ENCODE results near the gene B4GALNT4.

B4GALNT4 gene

GRCh38 chr11:417652-418342 lies 48.5 kb downstream of the B4GALNT4 start:
- Histone ChIP-seq H3K36me3 (ENCODE audit: insufficient read depth, low read length) (no peaks in the 10 kb centered on the region), H3K27me3 (ENCODE audit: insufficient read depth, low read length) (no peaks in the 10 kb centered on the region; the same call in 1 of the 2 replicates), H3K4me2 (ENCODE audit: low read length) (no peak overlapping the region), H2AFZ (ENCODE audit: low read length) (no peak overlapping the region), H3K9me2 (ENCODE audit: low read depth, low read length) (no peaks in the 10 kb centered on the region), H3K79me2 (ENCODE audit: insufficient read depth, low read length) (no peaks in the 10 kb centered on the region), H3K9me3 (ENCODE audit: low read length) (no peaks in the 10 kb centered on the region), H3F3A (ENCODE audit: insufficient read depth, low read length) (no peaks in the 10 kb centered on the region), H4K20me1 (ENCODE audit: insufficient read depth, low read length) (no peaks in the 10 kb centered on the region), H3K4me3 (ENCODE audit: low read depth, low read length, poor library complexity, severe bottlenecking) (no peak overlapping the region), H3K4me1 (ENCODE audit: insufficient read depth, low read length, severe bottlenecking) (no peaks in the 10 kb centered on the region), H3K27ac (ENCODE audit: low read depth, low read length, poor library complexity, severe bottlenecking) (no peak overlapping the region), H3K9ac (ENCODE audit: low read length) (no peak overlapping the region)
- no peak for TF ChIP-seq EZH2 (IDR thresholded peaks at IDR 0.05; ENCODE audit: borderline replicate concordance, low read length)
- TF ChIP-seq, protein P1, sequence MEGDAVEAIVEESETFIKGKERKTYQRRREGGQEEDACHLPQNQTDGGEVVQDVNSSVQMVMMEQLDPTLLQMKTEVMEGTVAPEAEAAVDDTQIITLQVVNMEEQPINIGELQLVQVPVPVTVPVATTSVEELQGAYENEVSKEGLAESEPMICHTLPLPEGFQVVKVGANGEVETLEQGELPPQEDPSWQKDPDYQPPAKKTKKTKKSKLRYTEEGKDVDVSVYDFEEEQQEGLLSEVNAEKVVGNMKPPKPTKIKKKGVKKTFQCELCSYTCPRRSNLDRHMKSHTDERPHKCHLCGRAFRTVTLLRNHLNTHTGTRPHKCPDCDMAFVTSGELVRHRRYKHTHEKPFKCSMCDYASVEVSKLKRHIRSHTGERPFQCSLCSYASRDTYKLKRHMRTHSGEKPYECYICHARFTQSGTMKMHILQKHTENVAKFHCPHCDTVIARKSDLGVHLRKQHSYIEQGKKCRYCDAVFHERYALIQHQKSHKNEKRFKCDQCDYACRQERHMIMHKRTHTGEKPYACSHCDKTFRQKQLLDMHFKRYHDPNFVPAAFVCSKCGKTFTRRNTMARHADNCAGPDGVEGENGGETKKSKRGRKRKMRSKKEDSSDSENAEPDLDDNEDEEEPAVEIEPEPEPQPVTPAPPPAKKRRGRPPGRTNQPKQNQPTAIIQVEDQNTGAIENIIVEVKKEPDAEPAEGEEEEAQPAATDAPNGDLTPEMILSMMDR (IDR thresholded peaks at IDR 0.05; ENCODE audit: low read length) = no peak

DNA sequence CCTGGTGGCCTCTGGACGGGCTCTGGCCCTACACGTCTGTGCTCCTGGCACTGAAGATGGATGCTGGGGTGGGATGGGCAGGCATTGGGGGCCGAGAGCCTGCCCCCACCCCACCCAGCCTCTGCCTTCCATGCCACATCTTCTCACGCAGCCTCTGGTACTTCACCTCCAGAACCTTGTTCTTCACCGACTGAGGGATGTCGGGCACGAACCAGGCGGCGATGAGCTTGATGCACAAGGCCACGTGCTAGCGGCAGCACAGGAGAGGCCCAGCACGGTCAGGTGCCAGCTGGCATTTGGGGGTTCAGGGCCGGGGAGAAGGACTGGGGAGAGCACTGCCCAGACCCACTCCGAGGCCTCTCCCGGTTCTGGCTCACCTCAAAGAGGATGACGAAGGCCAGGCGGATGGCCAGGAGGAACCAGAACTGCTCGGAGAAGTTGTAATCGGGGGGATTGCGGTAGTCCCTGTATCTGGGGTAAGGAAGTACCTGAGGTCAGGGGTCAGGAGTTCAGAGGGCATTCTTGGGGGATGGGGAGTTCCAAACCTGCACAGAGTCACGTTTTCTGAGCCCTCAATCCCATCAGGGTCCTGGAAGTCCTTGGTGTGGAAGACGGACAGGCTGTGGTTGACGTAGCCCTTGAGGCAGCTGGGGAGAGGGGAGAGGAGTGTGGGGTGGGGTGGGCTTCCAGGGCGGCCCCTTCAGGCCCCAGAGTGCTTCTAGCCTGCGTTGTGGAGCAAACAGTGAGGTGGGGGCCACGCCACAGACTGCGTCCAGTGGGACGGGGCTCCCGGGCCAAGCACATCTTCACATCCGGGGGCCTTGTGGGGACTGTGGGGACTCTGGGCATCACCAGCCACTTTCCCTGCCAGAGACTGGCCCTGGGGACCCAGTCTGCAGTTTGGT lies 49.3 kb downstream of the B4GALNT4 start:
- Histone ChIP-seq H3K9me3 (ENCODE audit: low read length) (no peaks in the 10 kb centered on the region), H3K36me3 (ENCODE audit: insufficient read depth, low read length) (no peaks in the 10 kb centered on the region), H3K4me1 (ENCODE audit: insufficient read depth, low read length, severe bottlenecking) (no peaks in the 10 kb centered on the region), H3K4me2 (ENCODE audit: low read length) (no peak overlapping the region), H3F3A (ENCODE audit: insufficient read depth, low read length) (no peaks in the 10 kb centered on the region), H2AFZ (ENCODE audit: low read length) (no peak overlapping the region), H3K9me2 (ENCODE audit: low read depth, low read length) (no peaks in the 10 kb centered on the region), H3K79me2 (ENCODE audit: insufficient read depth, low read length) (no peaks in the 10 kb centered on the region), H3K4me3 (ENCODE audit: low read depth, low read length, poor library complexity, severe bottlenecking) (no peak overlapping the region), H3K9ac (ENCODE audit: low read length) (no peak overlapping the region), H4K20me1 (ENCODE audit: insufficient read depth, low read length) (no peaks in the 10 kb centered on the region), H3K27ac (ENCODE audit: low read depth, low read length, poor library complexity, severe bottlenecking) (no peak overlapping the region), H3K27me3 (ENCODE audit: insufficient read depth, low read length) (no peaks in the 10 kb centered on the region; the same call in 1 of the 2 replicates)
- TF ChIP-seq, protein P1 (IDR thresholded peaks at IDR 0.05; ENCODE audit: low read length) = no peak
- TF ChIP-seq EZH2 (IDR thresholded peaks at IDR 0.05; ENCODE audit: borderline replicate concordance, low read length) = no peak

DNA sequence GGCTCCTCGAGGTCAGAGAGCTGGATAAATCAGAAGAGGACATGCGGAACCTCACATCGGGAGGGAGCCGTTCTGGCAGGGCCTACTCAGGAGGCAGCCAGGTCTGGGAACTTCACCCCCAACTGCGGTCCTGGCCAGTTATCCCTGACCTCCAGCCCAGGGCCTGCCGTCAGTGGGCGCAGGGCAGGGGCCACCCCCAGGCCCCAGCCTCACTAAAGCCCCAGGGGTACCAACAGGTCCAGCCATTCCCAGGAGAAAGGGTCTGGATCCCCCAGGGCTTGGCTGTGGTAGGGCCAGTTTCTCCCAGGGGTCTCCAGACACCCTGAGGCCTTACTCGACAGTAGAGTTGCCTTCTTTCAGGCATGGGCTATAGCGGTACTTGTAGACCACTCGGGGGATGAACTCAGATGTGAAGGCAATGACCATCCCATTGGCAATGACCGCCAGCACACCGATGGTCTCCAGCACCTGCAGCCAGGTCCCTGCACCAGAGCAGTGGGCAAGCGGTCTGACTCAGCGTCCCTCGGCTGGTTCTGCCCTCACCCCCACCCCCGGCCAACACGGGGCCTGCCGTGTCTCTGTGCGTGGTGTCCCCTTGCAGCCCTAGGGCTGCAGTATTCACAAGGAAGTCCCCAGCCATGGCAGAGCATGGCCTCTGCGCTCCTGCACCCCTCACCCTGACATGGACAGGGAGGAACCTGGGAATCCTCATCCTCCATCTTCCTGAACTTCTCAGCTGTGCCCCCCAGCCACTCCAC lies 50.1 kb downstream of the B4GALNT4 start:
- no peaks in the 10 kb centered on the region; the same call in 1 of the 2 replicates for H3K27me3 ChIP-seq (ENCODE audit: insufficient read depth, low read length)
- TF ChIP-seq, protein P1 (IDR thresholded peaks at IDR 0.05; ENCODE audit: low read length) = no peak
- no peak for TF ChIP-seq EZH2 (IDR thresholded peaks at IDR 0.05; ENCODE audit: borderline replicate concordance, low read length)
- no peaks in the 10 kb centered on the region for H3K4me1 ChIP-seq (ENCODE audit: insufficient read depth, low read length, severe bottlenecking)
- no peaks in the 10 kb centered on the region for H3F3A ChIP-seq (ENCODE audit: insufficient read depth, low read length)
- no peak overlapping the region for H2AFZ ChIP-seq (ENCODE audit: low read length)
- H3K9me2 ChIP-seq (ENCODE audit: low read depth, low read length) = no peaks in the 10 kb centered on the region
- H3K27ac ChIP-seq (ENCODE audit: low read depth, low read length, poor library complexity, severe bottlenecking) = no peak overlapping the region
- no peak overlapping the region for H3K9ac ChIP-seq (ENCODE audit: low read length)
- H3K4me3 ChIP-seq (ENCODE audit: low read depth, low read length, poor library complexity, severe bottlenecking) = no peak overlapping the region
- no peaks in the 10 kb centered on the region for H4K20me1 ChIP-seq (ENCODE audit: insufficient read depth, low read length)
- no peaks in the 10 kb centered on the region for H3K79me2 ChIP-seq (ENCODE audit: insufficient read depth, low read length)
- no peaks in the 10 kb centered on the region for H3K36me3 ChIP-seq (ENCODE audit: insufficient read depth, low read length)
- no peaks in the 10 kb centered on the region for H3K9me3 ChIP-seq (ENCODE audit: low read length)
- no peak overlapping the region for H3K4me2 ChIP-seq (ENCODE audit: low read length)

Measured in OCI-LY1 (cell line).